GM23338 (cell line): ENCODE measurements around the gene NBAS. TPM values are rescaled to one million over a fixed set of nuclear protein-coding genes. Genes with fewer than 3 reads are reported as not detected.

Experiments
- ATAC-seq: fragments of 200-7000 bp; cut with Tn5 transposase; 3 replicates; pipeline ENCODE4 v1.9.1; 2020
- DNase-seq: peaks from one replicate; pipeline ENCODE4 v3.0.0-alpha.2; 2015; ENCODE audit warnings: low spot score
- H2AFZ ChIP-seq: fragments of 200-600 bp; sonication (generic); 2 replicates; pipeline ENCODE4 v1.8.0; 2016; ENCODE audit warnings: antibody characterized with exemption, mild to moderate bottlenecking, moderate library complexity
- H3F3A ChIP-seq: fragments of 200-600 bp; sonication (generic); replicated peaks from 2 replicates; pipeline ENCODE4 v1.8.0; 2017; ENCODE audit warnings: antibody characterized with exemption, mixed run types, low read depth
- H3K27ac ChIP-seq: fragments of 200-600 bp; sonication (generic); 2 replicates; pipeline ENCODE4 v1.6.1; 2016; ENCODE audit warnings: low read depth
- H3K27me3 ChIP-seq: fragments of 200-600 bp; sonication (generic); 2 replicates; pipeline ENCODE4 v1.8.0; 2016; ENCODE audit warnings: mild to moderate bottlenecking, mixed run types, moderate library complexity; ENCODE audit not compliant: insufficient read depth
- H3K36me3 ChIP-seq: fragments of 200-600 bp; sonication (generic); 2 replicates; pipeline ENCODE4 v1.8.0; 2016; ENCODE audit warnings: mild to moderate bottlenecking; ENCODE audit not compliant: insufficient read depth
- H3K4me1 ChIP-seq: fragments of 200-600 bp; sonication (generic); 2 replicates; pipeline ENCODE4 v1.8.0; 2016; ENCODE audit warnings: mild to moderate bottlenecking, moderate library complexity; ENCODE audit not compliant: insufficient read depth
- H3K4me2 ChIP-seq: fragments of 200-600 bp; sonication (generic); 2 replicates; pipeline ENCODE4 v1.7.1; 2017; ENCODE audit warnings: mixed run types
- H3K4me3 ChIP-seq: fragments of 200-600 bp; sonication (generic); 2 replicates; pipeline ENCODE4 v1.6.1; 2016; ENCODE audit warnings: mixed run types
- H3K79me2 ChIP-seq: fragments of 200-600 bp; sonication (generic); replicated peaks from 2 replicates; pipeline ENCODE4 v1.8.0; 2017; ENCODE audit warnings: mild to moderate bottlenecking; ENCODE audit not compliant: insufficient read depth
- H3K9me2 ChIP-seq: fragments of 200-600 bp; sonication (generic); 2 replicates; pipeline ENCODE4 v1.8.0; 2017; ENCODE audit not compliant: insufficient read depth
- H4K20me1 ChIP-seq: fragments of 200-600 bp; sonication (generic); replicated peaks from 2 replicates; pipeline ENCODE4 v1.8.0; 2017; ENCODE audit warnings: mild to moderate bottlenecking; ENCODE audit not compliant: insufficient read depth
- H3K27ac Mint-ChIP-seq: 2 replicates; pipeline ENCODE4 v1.8.0; 2020; ENCODE audit warnings: inconsistent platforms, mild to moderate bottlenecking, moderate library complexity, mixed read lengths
- H3K27me3 Mint-ChIP-seq: 3 replicates; pipeline ENCODE4 v1.8.0; 2022; ENCODE audit warnings: low read depth, mild to moderate bottlenecking, moderate library complexity, mixed read lengths, inconsistent platforms; ENCODE audit not compliant: insufficient read depth, poor library complexity
- H3K36me3 Mint-ChIP-seq: 3 replicates; pipeline ENCODE4 v1.8.0; 2021; ENCODE audit warnings: low read depth, mild to moderate bottlenecking, inconsistent platforms, moderate library complexity, mixed read lengths
- H3K4me1 Mint-ChIP-seq: 3 replicates; pipeline ENCODE4 v1.8.0; 2020; ENCODE audit warnings: mild to moderate bottlenecking, inconsistent platforms, mixed read lengths
- H3K4me3 Mint-ChIP-seq: 3 replicates; pipeline ENCODE4 v1.8.0; 2021; ENCODE audit warnings: moderate library complexity, mild to moderate bottlenecking, inconsistent platforms, mixed read lengths
- H3K9me3 Mint-ChIP-seq: 3 replicates; pipeline ENCODE4 v1.8.0; 2020; ENCODE audit warnings: moderate library complexity, mild to moderate bottlenecking, inconsistent platforms, mixed read lengths
- CREB1 ChIP-seq: fragments of 250-450 bp; sonication (Bioruptor Pico); IDR thresholded peaks from 2 replicates; pipeline ENCODE4 v1.5.0; 2020; ENCODE audit warnings: low read depth, mild to moderate bottlenecking, moderate library complexity
- CTCF ChIP-seq, 2 experiments: fragments of 200-600 bp in 1 of 2; sonication (generic) in 1 of 2; conservative IDR thresholded peaks; 2 replicates each; pipeline versions ENCODE4 v1.5.1 to v1.6.1; 2016 to 2017; ENCODE audit warnings: antibody characterized with exemption in 2 of 2, low read depth in 2 of 2, mild to moderate bottlenecking in 2 of 2, moderate library complexity in 1 of 2
- ETS1 ChIP-seq: IDR thresholded peaks from 2 replicates; pipeline ENCODE4 v1.6.1; 2016; ENCODE audit warnings: antibody characterized with exemption
- EZH2 ChIP-seq: fragments of 200-600 bp; sonication (generic); IDR thresholded peaks from one replicate; pipeline ENCODE4 v1.8.0; 2017; ENCODE audit warnings: antibody characterized with exemption, mild to moderate bottlenecking, low read depth; ENCODE audit not compliant: unreplicated experiment
- EZH2phosphoT487 ChIP-seq: fragments of 200-600 bp; sonication (generic); IDR thresholded peaks from one replicate; pipeline ENCODE4 v1.8.1; 2018; ENCODE audit warnings: antibody characterized with exemption; ENCODE audit not compliant: unreplicated experiment
- JUNB ChIP-seq: IDR thresholded peaks from one replicate; pipeline ENCODE4 v1.6.1; 2016; ENCODE audit warnings: antibody characterized with exemption; ENCODE audit not compliant: unreplicated experiment
- NANOG ChIP-seq: IDR thresholded peaks from 2 replicates; pipeline ENCODE4 v1.6.1; 2016; ENCODE audit warnings: antibody characterized with exemption, borderline replicate concordance
- POLR2AphosphoS5 ChIP-seq: IDR thresholded peaks from 2 replicates; pipeline ENCODE4 v1.6.1; 2016; ENCODE audit warnings: antibody characterized with exemption, low read depth
- REST ChIP-seq: IDR thresholded peaks from one replicate; pipeline ENCODE4 v1.6.1; 2018; ENCODE audit warnings: antibody characterized with exemption; ENCODE audit not compliant: unreplicated experiment
- STAT1 ChIP-seq: IDR thresholded peaks from one replicate; pipeline ENCODE4 v1.6.1; 2016; ENCODE audit warnings: antibody characterized with exemption; ENCODE audit not compliant: unreplicated experiment
- ZNF114 ChIP-seq: fragments of 250-450 bp; sonication (Bioruptor Pico); IDR thresholded peaks from 2 replicates; pipeline ENCODE4 v1.5.0; 2020; ENCODE audit warnings: mild to moderate bottlenecking, moderate library complexity
- ZNF331 ChIP-seq: fragments of 250-450 bp; sonication (Bioruptor Pico); IDR thresholded peaks from 2 replicates; pipeline ENCODE4 v1.5.0; 2020; ENCODE audit warnings: low read depth, mild to moderate bottlenecking, moderate library complexity
- ZNF462 ChIP-seq: fragments of 250-450 bp; sonication (Bioruptor Pico); IDR thresholded peaks from 2 replicates; pipeline ENCODE4 v1.5.0; 2020; ENCODE audit warnings: mild to moderate bottlenecking, moderate library complexity
- polyA plus RNA-seq: library from polyadenylated mRNA; unstranded; fragments of >200 nt; fragmentation: Nextera tagmentation; extraction: Ambion mirVana; gene quantifications from 2 replicates; pipeline ENCODE4 v1.2.1, GENCODE V29; 2016
- total RNA-seq: library from RNA; depleted of rRNA; stranded (reverse); fragments of >200 nt; shearing (Covaris generic); gene quantifications from 2 replicates; pipeline ENCODE4 v1.2.3, GENCODE V29; 2014

NBAS gene
- total and polyA plus RNA-seq, 2 experiments from 2014 or later = 24.8 to 38.9 TPM

GRCh38 chr2:15303874-15304273 is 257.3 kb downstream of the NBAS start:
- H3K9me2 ChIP-seq = 0 out of 2 replicates have a peak, but pooled peaks cover 8% of the 10 kb centered on the region
- no peaks in the 10 kb centered on the region for H3K27me3 ChIP-seq
- no peaks in the 10 kb centered on the region for H3F3A ChIP-seq
- H3K4me2 ChIP-seq = no peak overlapping the region
- H3K9me3 Mint-ChIP-seq = no peaks in the 10 kb centered on the region
- H2AFZ ChIP-seq = no peak overlapping the region
- no peaks in the 10 kb centered on the region for H4K20me1 ChIP-seq
- peaks cover 16% of the 10 kb centered on the region for H3K36me3 Mint-ChIP-seq
- no peak overlapping the region for H3K27ac Mint-ChIP-seq
- peaks cover 7% of the 10 kb centered on the region; the same call in 1 of the 2 replicates for H3K36me3 ChIP-seq
- H3K4me1 ChIP-seq = no peaks in the 10 kb centered on the region
- no peak overlapping the region for H3K27ac ChIP-seq
- DNase-seq (no peak), ATAC-seq (no peak)
- peaks cover 2% of the 10 kb centered on the region for H3K27me3 Mint-ChIP-seq
- no peaks in the 10 kb centered on the region for H3K79me2 ChIP-seq
- no peak overlapping the region for H3K4me3 ChIP-seq
- H3K4me3 Mint-ChIP-seq = no peak overlapping the region
- H3K4me1 Mint-ChIP-seq = peaks cover 12% of the 10 kb centered on the region; the same call in 2 of the 3 replicates
- TF ChIP-seq REST (no peak), EZH2phosphoT487 (no peak), ZNF114 (CRISPR knock-in tag) (no peak), NANOG (no peak), ETS1 (no peak), CREB1 (CRISPR knock-in tag) (no peak), POLR2AphosphoS5 (no peak), ZNF331 (CRISPR knock-in tag) (no peak), CTCF (conservative IDR thresholded peaks at IDR 0.05; ENCODE audit: low read depth in 2 of 2) (no peak), EZH2 (no peak), JUNB (no peak), STAT1 (no peak), ZNF462 (CRISPR knock-in tag) (no peak)
